ENCODE results near the gene SLFN13.
"Not testable (repeated sequence)": the region's sequence is repeated elsewhere in the genome, so short reads cannot be mapped to it uniquely, and the experiment has no call there.

The SLFN13 gene

GRCh38 chr17:35448214-35448898 lies at the start of gene SLFN13:
TSS of gene SLFN13 (minus strand) at chr17:35448766. CDS start at chr17:35445680, 3,086 bp downstream.
- DNase-seq (ENCODE audit: low spot score), result no peak

GRCh38 chr17:35496451-35497290 lies 48.1 kb upstream of the SLFN13 start:
- DNase-seq (ENCODE audit: low spot score), result no peak

- DNase-seq (ENCODE audit: low spot score), result no peak
These were observed 44.5 kb upstream of the SLFN13 start for GRCh38 chr17:35493040-35493439.

GRCh38 chr17:35491417-35491816 lies 42.9 kb upstream of the SLFN13 start:
- no peak for DNase-seq (ENCODE audit: low spot score)

GRCh38 chr17:35489944-35490343 lies 41.4 kb upstream of the SLFN13 start:
- no peak for DNase-seq (ENCODE audit: low spot score)

- no peak for DNase-seq (ENCODE audit: low spot score)
These were observed 40.4 kb upstream of the SLFN13 start for GRCh38 chr17:35488991-35489390.

- DNase-seq (ENCODE audit: low spot score), result peak; percentile 5
These were observed 38.6 kb upstream of the SLFN13 start for GRCh38 chr17:35486920-35487732.

- no peak for DNase-seq (ENCODE audit: low spot score)
These were observed 30.7 kb upstream of the SLFN13 start for GRCh38 chr17:35479271-35479670.

GRCh38 chr17:35477248-35477647 lies 28.7 kb upstream of the SLFN13 start:
- no peak for DNase-seq (ENCODE audit: low spot score)

GRCh38 chr17:35476283-35476820 lies 27.8 kb upstream of the SLFN13 start:
- DNase-seq (ENCODE audit: low spot score), result no peak

- no peak for DNase-seq (ENCODE audit: low spot score)
These were observed 19.9 kb upstream of the SLFN13 start for GRCh38 chr17:35468475-35468874.

GRCh38 chr17:35467824-35468223 lies 19.3 kb upstream of the SLFN13 start:
- no peak for DNase-seq (ENCODE audit: low spot score)

GRCh38 chr17:35460354-35460851 lies 11.8 kb upstream of the SLFN13 start:
- peak; percentile 27 for DNase-seq (ENCODE audit: low spot score)

- not testable (repeated sequence) for DNase-seq (ENCODE audit: low spot score)
These were observed 5.5 kb upstream of the SLFN13 start for GRCh38 chr17:35454035-35454434.

GRCh38 chr17:35453171-35453570 lies 4.6 kb upstream of the SLFN13 start:
- no peak for DNase-seq (ENCODE audit: low spot score)

- no peak for DNase-seq (ENCODE audit: low spot score)
These were observed 885 bp upstream of the SLFN13 start for GRCh38 chr17:35449371-35449931.

- DNase-seq (ENCODE audit: low spot score), result no peak
These were observed 297 bp upstream of the SLFN13 start for GRCh38 chr17:35448899-35449227.

GRCh38 chr17:35447499-35447898 lies 1.1 kb downstream of the SLFN13 start:
- no peak for DNase-seq (ENCODE audit: low spot score)

- DNase-seq (ENCODE audit: low spot score), result no peak
These were observed 10.1 kb downstream of the SLFN13 start for GRCh38 chr17:35438433-35438832.

- peak; percentile 88 for DNase-seq (ENCODE audit: low spot score)
These were observed 15.3 kb downstream of the SLFN13 start for GRCh38 chr17:35433075-35433894.
